A673 (cell line): ENCODE results near the gene SNTB2. TPM values are rescaled to one million over a fixed set of nuclear protein-coding genes. Genes with fewer than 3 reads are reported as not detected.
A peak's percentile ranks its signal among the peaks of the same experiment; 100 is the strongest.
"Not testable (repeated sequence)": the region's sequence is repeated elsewhere in the genome, so short reads cannot be mapped to it uniquely, and the experiment has no call there.

Experiments
- BruUV-seq: library from RNA; stranded (reverse); fragments of 400-500 nt; replicated peaks from 2 replicates; lab custom pipeline; 2021; lab: Mats Ljungman, UMichigan
- CTCF ChIA-PET: fragments of 300-600 bp; sonication (Branson Sonifier 250); formaldehyde crosslinking; loops from one replicate; lab custom pipeline; 2022; ENCODE audit warnings: antibody characterized with exemption; lab: Charles Lee
- POLR2A ChIA-PET: fragments of 300-600 bp; sonication (Branson Sonifier 250); formaldehyde crosslinking; loops from one replicate; lab custom pipeline; 2022; ENCODE audit warnings: antibody characterized with exemption; ENCODE audit not compliant: low non-redundant PET; lab: Charles Lee
- DNase-seq: peaks from one replicate; pipeline ENCODE4 v3.0.0-alpha.2; 2015; ENCODE audit warnings: low spot score
- H3K27ac ChIP-seq: fragments of 200-600 bp; sonication (generic); 2 replicates; pipeline ENCODE4 v1.5.1; 2016; ENCODE audit warnings: mixed run types, low read depth, mild to moderate bottlenecking, mixed read lengths, antibody characterized with exemption, low read length; ENCODE audit not compliant: poor library complexity, severe bottlenecking
- H3K27me3 ChIP-seq: fragments of 200-600 bp; sonication (generic); replicated peaks from 2 replicates; pipeline ENCODE4 v1.6.1; 2017; ENCODE audit warnings: mixed run types, low read depth, mild to moderate bottlenecking, mixed read lengths, antibody characterized with exemption, low read length; ENCODE audit not compliant: insufficient read depth, poor library complexity
- H3K36me3 ChIP-seq: fragments of 200-600 bp; sonication (generic); 2 replicates; pipeline ENCODE4 v1.6.1; 2016; ENCODE audit warnings: mixed run types, mild to moderate bottlenecking, mixed read lengths, antibody characterized with exemption, low read length; ENCODE audit not compliant: insufficient read depth, poor library complexity, severe bottlenecking
- H3K4me1 ChIP-seq: fragments of 200-600 bp; sonication (generic); 2 replicates; pipeline ENCODE4 v1.6.1; 2017; ENCODE audit warnings: mixed run types, mild to moderate bottlenecking, mixed read lengths, antibody characterized with exemption, low read length; ENCODE audit not compliant: insufficient read depth, poor library complexity, severe bottlenecking
- H3K4me3 ChIP-seq: fragments of 200-600 bp; sonication (generic); 2 replicates; pipeline ENCODE4 v1.5.1; 2016; ENCODE audit warnings: low read depth, mixed run types, mild to moderate bottlenecking, mixed read lengths, low read length; ENCODE audit not compliant: poor library complexity, severe bottlenecking
- H3K9me3 ChIP-seq: fragments of 200-600 bp; sonication (generic); 2 replicates; pipeline ENCODE4 v1.6.1; 2016; ENCODE audit warnings: mixed run types, low read depth, mild to moderate bottlenecking, mixed read lengths, antibody characterized with exemption, low read length; ENCODE audit not compliant: poor library complexity, severe bottlenecking
- CTCF ChIP-seq: fragments of 300-800, 200-600 bp; sonication (generic); conservative IDR thresholded peaks from 2 replicates; pipeline ENCODE4 v1.5.1; 2017; ENCODE audit warnings: low read depth, mild to moderate bottlenecking, antibody characterized with exemption, low read length, moderate library complexity, mixed read lengths
- EZH2 ChIP-seq: fragments of 200-600 bp; sonication (generic); IDR thresholded peaks from 2 replicates; pipeline ENCODE4 v1.6.1; 2017; ENCODE audit warnings: borderline replicate concordance, low read depth, mild to moderate bottlenecking, mixed read lengths, antibody characterized with exemption, low read length; ENCODE audit not compliant: poor library complexity, severe bottlenecking
- intact Hi-C: fragments of 100-400 bp; cut with micrococcal nuclease; formaldehyde crosslinking; loops from one replicate; pipeline ENCODE4 v1.10.0; 2022; ENCODE audit not compliant: unreplicated experiment
- total RNA-seq: library from RNA; stranded (reverse); gene quantifications from 2 replicates; pipeline ENCODE4 v1.2.3, GENCODE V29; 2021

The SNTB2 gene
- total RNA-seq, 1 experiment from 2014 or later: 49.3 TPM

GRCh38 chr16:69294051-69294450, 107.1 kb downstream of the SNTB2 start:
- no peak overlapping the region for H3K4me3 ChIP-seq
- H3K36me3 ChIP-seq: no peaks in the 10 kb centered on the region
- no peaks in the 10 kb centered on the region for H3K9me3 ChIP-seq
- no peak overlapping the region for H3K27ac ChIP-seq
- no peaks in the 10 kb centered on the region for H3K27me3 ChIP-seq
- TF ChIP-seq EZH2 (no peak), CTCF (no peak)
- no peak for DNase-seq
- ChIA-PET POLR2A (no interaction called here), CTCF (no interaction called here)
- no TSS peak for BruUV-seq
- intact Hi-C loops: no loop called here
- no peaks in the 10 kb centered on the region for H3K4me1 ChIP-seq

- peaks cover 20% of the 10 kb centered on the region for H3K36me3 ChIP-seq
- DNase-seq, H3K4me3 ChIP-seq, POLR2A ChIA-PET, H3K4me1 ChIP-seq, BruUV-seq, intact Hi-C loops, CTCF ChIA-PET, H3K27ac ChIP-seq, H3K9me3 ChIP-seq, H3K27me3 ChIP-seq: not testable (repeated sequence)
Measured at GRCh38 chr16:69296771-69297170, 109.8 kb downstream of the SNTB2 start.

- DNase-seq: no peak
- Histone ChIP-seq H3K36me3 (peaks cover 20% of the 10 kb centered on the region), H3K4me1 (no peaks in the 10 kb centered on the region), H3K27me3 (no peaks in the 10 kb centered on the region), H3K4me3 (no peak overlapping the region), H3K9me3 (no peaks in the 10 kb centered on the region), H3K27ac (peak overlapping the region; percentile 16)
- CTCF ChIA-PET: no interaction called here
- POLR2A ChIA-PET: no interaction called here
- intact Hi-C loops: no loop called here
- no peak for TF ChIP-seq CTCF
- no peak for TF ChIP-seq EZH2
- BruUV-seq: no TSS peak
Measured at GRCh38 chr16:69298261-69298660, 111.3 kb downstream of the SNTB2 start.

- no peak for DNase-seq
- Histone ChIP-seq H3K4me3 (no peak overlapping the region), H3K4me1 (no peaks in the 10 kb centered on the region), H3K27me3 (no peaks in the 10 kb centered on the region), H3K36me3 (peaks cover 28% of the 10 kb centered on the region), H3K9me3 (no peaks in the 10 kb centered on the region), H3K27ac (no peak overlapping the region)
- POLR2A ChIA-PET: no interaction called here
- intact Hi-C loops: no loop called here
- CTCF ChIA-PET: no interaction called here
- no TSS peak for BruUV-seq
- TF ChIP-seq EZH2 (no peak), CTCF (no peak)
Measured at GRCh38 chr16:69301187-69301586, 114.2 kb downstream of the SNTB2 start.
